Measurements from ENCODE around the gene S1PR2. TPM values are rescaled to one million over a fixed set of nuclear protein-coding genes. Genes with fewer than 3 reads are reported as not detected.

S1PR2 gene
- total RNA-seq, 2 donors from 2014 or later: 4.5 to 8.5 TPM

- intact Hi-C loops (cut with DNase I): no loop called here
- Histone ChIP-seq H3K9me3 (no peaks in the 10 kb centered on the region), H3K36me3 (no peaks in the 10 kb centered on the region), H3K4me3 (no peak overlapping the region), H3K4me1 (replicated peaks) (no peaks in the 10 kb centered on the region), H3K27me3 (replicated peaks; ENCODE audit: insufficient read depth) (no peaks in the 10 kb centered on the region), H3K27ac (no peak overlapping the region)
- no peak for TF ChIP-seq CTCF (IDR thresholded peaks at IDR 0.05)
- TF ChIP-seq POLR2A (IDR thresholded peaks at IDR 0.05): no peak
- no peak for DNase-seq (ENCODE audit: low spot score)
- 66% methylated on average over 4 of the region's 4 CpGs for WGBS
Measured at GRCh38 chr19:10235003-10235402, 3.9 kb upstream of the S1PR2 start.

- WGBS: 80% methylated on average over 4 of the region's 4 CpGs
- intact Hi-C loops (cut with DNase I): no loop called here
- Histone ChIP-seq H3K36me3 (no peaks in the 10 kb centered on the region), H3K4me3 (no peak overlapping the region), H3K27ac (no peak overlapping the region), H3K4me1 (replicated peaks) (no peaks in the 10 kb centered on the region), H3K27me3 (replicated peaks; ENCODE audit: insufficient read depth) (no peaks in the 10 kb centered on the region), H3K9me3 (no peaks in the 10 kb centered on the region)
- no peak for DNase-seq (ENCODE audit: low spot score)
- TF ChIP-seq POLR2AphosphoS5 (IDR thresholded peaks at IDR 0.05): no peak
- no peak for TF ChIP-seq CTCF (IDR thresholded peaks at IDR 0.05)
- no peak for TF ChIP-seq POLR2A (IDR thresholded peaks at IDR 0.05)
Measured at GRCh38 chr19:10233946-10234345, 2.8 kb upstream of the S1PR2 start.

- peak overlapping the region; percentile 59 to 82 for H3K4me3 ChIP-seq
- WGBS: 74% methylated on average over 8 of the region's 8 CpGs
- no peaks in the 10 kb centered on the region for H3K36me3 ChIP-seq
- no peak for TF ChIP-seq POLR2A (IDR thresholded peaks at IDR 0.05)
- TF ChIP-seq POLR2AphosphoS5 (IDR thresholded peaks at IDR 0.05): no peak
- TF ChIP-seq CTCF (IDR thresholded peaks at IDR 0.05): no peak
- intact Hi-C loops (cut with DNase I): no loop called here
- no peak for DNase-seq (ENCODE audit: low spot score)
- no peaks in the 10 kb centered on the region for H3K9me3 ChIP-seq
- no peaks in the 10 kb centered on the region for H3K27me3 ChIP-seq (replicated peaks; ENCODE audit: insufficient read depth)
- peaks cover 2% of the 10 kb centered on the region for H3K4me1 ChIP-seq (replicated peaks)
- H3K27ac ChIP-seq: peak overlapping the region; percentile 81 to 83
Measured at GRCh38 chr19:10231612-10232228, 589 bp upstream of the S1PR2 start.

- no peaks in the 10 kb centered on the region for H3K36me3 ChIP-seq
- intact Hi-C loops (cut with DNase I): no loop called here
- H3K27ac ChIP-seq: peak overlapping the region; percentile 81 to 83
- peaks cover 3% of the 10 kb centered on the region for H3K4me1 ChIP-seq (replicated peaks)
- TF ChIP-seq POLR2A (IDR thresholded peaks at IDR 0.05): no peak
- no peak for TF ChIP-seq POLR2AphosphoS5 (IDR thresholded peaks at IDR 0.05)
- no peak for TF ChIP-seq CTCF (IDR thresholded peaks at IDR 0.05)
- H3K27me3 ChIP-seq (replicated peaks; ENCODE audit: insufficient read depth): no peaks in the 10 kb centered on the region
- no peaks in the 10 kb centered on the region for H3K9me3 ChIP-seq
- H3K4me3 ChIP-seq: peak overlapping the region; percentile 59 to 82
- 0% methylated on average over 26 of the region's 70 CpGs for WGBS
- no peak for DNase-seq (ENCODE audit: low spot score)
Measured at GRCh38 chr19:10230173-10230860, 814 bp downstream of the S1PR2 start.

GRCh38 chr19:10228920-10229319 lies 2.2 kb downstream of the S1PR2 start:
- no peak for DNase-seq (ENCODE audit: low spot score)
- no peak for TF ChIP-seq POLR2A (IDR thresholded peaks at IDR 0.05)
- TF ChIP-seq CTCF (IDR thresholded peaks at IDR 0.05): peak in 3 of 4 experiments; percentile 29 to 40 (median 37)
- H3K4me3 ChIP-seq: no peak overlapping the region
- WGBS: 35% methylated on average over 2 of the region's 2 CpGs
- H3K9me3 ChIP-seq: no peaks in the 10 kb centered on the region
- no peaks in the 10 kb centered on the region for H3K27me3 ChIP-seq (replicated peaks; ENCODE audit: insufficient read depth)
- peak overlapping the region; percentile 2 to 35 for H3K27ac ChIP-seq
- no peaks in the 10 kb centered on the region for H3K36me3 ChIP-seq
- H3K4me1 ChIP-seq (replicated peaks): peaks cover 3% of the 10 kb centered on the region
- intact Hi-C loops (cut with DNase I): no loop called here
